Adrenal gland (tissue), 5 donors: Measurements from ENCODE around the gene PNPLA7.

Experiments used
- POLR2A ChIP-seq, 2 donors: fragments of 450-650 bp; IDR thresholded peaks; one replicate each; pipeline ENCODE4 v1.6.1; 2017; ENCODE audit warnings: antibody characterized with exemption in 2 of 2, mild to moderate bottlenecking in 2 of 2, moderate library complexity in 1 of 2
- TF ChIP-seq, protein P1 (sequence below), 6 experiments: fragments of 450-650 bp in 4 of 6; fragments of 200-600 bp in 2 of 6; sonication (generic) in 1 of 6; IDR thresholded peaks; 1 replicate in 5 of 6; 2 replicates in 1 of 6; pipeline versions ENCODE4 v1.5.1 to v1.8.0; 2016 to 2021; ENCODE audit warnings: antibody characterized with exemption in 6 of 6, mild to moderate bottlenecking in 2 of 6, moderate library complexity in 1 of 6
- donor health status: DM: no; HTN: no; CAD: no.

DNA sequence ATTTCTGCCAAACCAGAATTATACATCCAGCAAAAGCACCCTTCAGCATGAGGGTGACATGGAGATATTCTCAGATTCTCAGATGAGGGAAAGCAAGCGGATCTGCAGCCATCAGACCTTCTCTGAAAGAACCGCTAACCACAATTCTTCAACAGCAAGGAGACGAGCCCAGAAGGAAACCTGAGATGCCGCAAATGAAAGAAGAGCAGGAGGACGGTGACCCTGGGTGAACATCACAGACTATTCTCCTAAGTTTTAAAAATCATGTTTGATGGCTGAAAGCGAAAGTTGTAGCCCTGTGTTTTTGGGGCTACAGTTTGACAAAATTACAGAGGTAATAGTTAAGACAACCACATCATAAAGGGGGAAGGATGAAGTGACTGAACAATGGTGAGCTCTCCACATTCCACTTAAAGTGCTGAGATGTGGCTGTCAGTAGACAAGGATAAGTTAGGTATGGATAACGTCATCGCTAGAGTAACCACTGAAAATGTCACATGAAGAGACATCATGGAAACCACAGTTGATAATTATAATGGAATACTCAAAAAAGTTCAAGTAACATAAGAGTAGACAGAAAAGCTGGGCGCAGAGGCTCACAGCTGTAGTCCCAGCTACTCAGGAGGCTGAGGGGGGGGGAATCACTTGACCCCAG lies 59.5 kb downstream of the PNPLA7 start:
- TF ChIP-seq, protein P1, sequence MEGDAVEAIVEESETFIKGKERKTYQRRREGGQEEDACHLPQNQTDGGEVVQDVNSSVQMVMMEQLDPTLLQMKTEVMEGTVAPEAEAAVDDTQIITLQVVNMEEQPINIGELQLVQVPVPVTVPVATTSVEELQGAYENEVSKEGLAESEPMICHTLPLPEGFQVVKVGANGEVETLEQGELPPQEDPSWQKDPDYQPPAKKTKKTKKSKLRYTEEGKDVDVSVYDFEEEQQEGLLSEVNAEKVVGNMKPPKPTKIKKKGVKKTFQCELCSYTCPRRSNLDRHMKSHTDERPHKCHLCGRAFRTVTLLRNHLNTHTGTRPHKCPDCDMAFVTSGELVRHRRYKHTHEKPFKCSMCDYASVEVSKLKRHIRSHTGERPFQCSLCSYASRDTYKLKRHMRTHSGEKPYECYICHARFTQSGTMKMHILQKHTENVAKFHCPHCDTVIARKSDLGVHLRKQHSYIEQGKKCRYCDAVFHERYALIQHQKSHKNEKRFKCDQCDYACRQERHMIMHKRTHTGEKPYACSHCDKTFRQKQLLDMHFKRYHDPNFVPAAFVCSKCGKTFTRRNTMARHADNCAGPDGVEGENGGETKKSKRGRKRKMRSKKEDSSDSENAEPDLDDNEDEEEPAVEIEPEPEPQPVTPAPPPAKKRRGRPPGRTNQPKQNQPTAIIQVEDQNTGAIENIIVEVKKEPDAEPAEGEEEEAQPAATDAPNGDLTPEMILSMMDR (IDR thresholded peaks at IDR 0.05), result no peak
- TF ChIP-seq POLR2A (IDR thresholded peaks at IDR 0.05), result no peak
